IPS-15b (cell line): ENCODE results near the gene SPATA2L.

ENCODE experiments used
- H3K27me3 ChIP-seq: one replicate; pipeline ENCODE4 v1.6.1; 2013; ENCODE audit warnings: low read length; ENCODE audit not compliant: control insufficient read depth, insufficient read depth
- H3K36me3 ChIP-seq: one replicate; pipeline ENCODE4 v1.6.1; 2013; ENCODE audit warnings: low read length; ENCODE audit not compliant: control insufficient read depth, insufficient read depth
- H3K4me1 ChIP-seq: one replicate; pipeline ENCODE4 v1.6.1; 2013; ENCODE audit warnings: mild to moderate bottlenecking, low read length; ENCODE audit not compliant: control insufficient read depth, insufficient read depth
- H3K4me3 ChIP-seq: one replicate; pipeline ENCODE4 v1.5.1; 2013; ENCODE audit warnings: low read depth, low read length
- H3K9ac ChIP-seq: one replicate; pipeline ENCODE4 v1.6.1; 2013; ENCODE audit warnings: low read depth, mild to moderate bottlenecking, low read length
- H3K9me3 ChIP-seq: one replicate; pipeline ENCODE4 v1.6.1; 2013; ENCODE audit warnings: mild to moderate bottlenecking, low read length; ENCODE audit not compliant: control insufficient read depth, insufficient read depth

The SPATA2L gene

GRCh38 chr16:89701425-89702406, at the start of gene SPATA2L:
Gene SPATA2L (minus strand): TSS chr16:89701705. CDS start chr16:89701232, 473 bp downstream.
- peak within 1 kb of the TSS; percentile 75 for H3K4me3 ChIP-seq
- peaks cover 6% of the 10 kb centered on the region for H3K27me3 ChIP-seq
- no peaks in the 10 kb centered on the region for H3K4me1 ChIP-seq
- peaks cover 10% of the 10 kb centered on the region for H3K36me3 ChIP-seq
- H3K9ac ChIP-seq = peak within 1 kb of the TSS; percentile 37
- H3K9me3 ChIP-seq = no peaks in the 10 kb centered on the region

GRCh38 chr16:89749637-89750036, 48.1 kb upstream of the SPATA2L start:
- Histone ChIP-seq H3K36me3 (peaks cover 47% of the 10 kb centered on the region), H3K9me3 (no peaks in the 10 kb centered on the region), H3K9ac (no peak overlapping the region), H3K4me1 (no peaks in the 10 kb centered on the region), H3K27me3 (no peaks in the 10 kb centered on the region), H3K4me3 (no peak overlapping the region)

- Histone ChIP-seq H3K4me3 (no peak overlapping the region), H3K9me3 (no peaks in the 10 kb centered on the region), H3K4me1 (no peaks in the 10 kb centered on the region), H3K9ac (no peak overlapping the region), H3K27me3 (no peaks in the 10 kb centered on the region), H3K36me3 (peaks cover 53% of the 10 kb centered on the region)
Measured at GRCh38 chr16:89748921-89749320, 47.4 kb upstream of the SPATA2L start.

- peaks cover 57% of the 10 kb centered on the region for H3K36me3 ChIP-seq
- H3K9ac ChIP-seq = no peak overlapping the region
Measured at GRCh38 chr16:89748076-89748475, 46.6 kb upstream of the SPATA2L start.

GRCh38 chr16:89746043-89746442, 44.5 kb upstream of the SPATA2L start:
- Histone ChIP-seq H3K36me3 (peaks cover 70% of the 10 kb centered on the region), H3K27me3 (no peaks in the 10 kb centered on the region)

More at GRCh38 chr16:89748076-89748475, 46.6 kb upstream of the SPATA2L start:
- Histone ChIP-seq H3K9me3 (no peaks in the 10 kb centered on the region), H3K4me3 (no peak overlapping the region), H3K4me1 (no peaks in the 10 kb centered on the region), H3K27me3 (no peaks in the 10 kb centered on the region)

GRCh38 chr16:89744813-89745212, 43.3 kb upstream of the SPATA2L start:
- Histone ChIP-seq H3K36me3 (peaks cover 70% of the 10 kb centered on the region), H3K27me3 (no peaks in the 10 kb centered on the region), H3K4me3 (no peak overlapping the region)

More at GRCh38 chr16:89746043-89746442, 44.5 kb upstream of the SPATA2L start:
- H3K4me3 ChIP-seq = no peak overlapping the region
- H3K4me1 ChIP-seq = no peaks in the 10 kb centered on the region
- H3K9me3 ChIP-seq = no peaks in the 10 kb centered on the region
- H3K9ac ChIP-seq = no peak overlapping the region

GRCh38 chr16:89742948-89743347, 41.4 kb upstream of the SPATA2L start:
- Histone ChIP-seq H3K9me3 (no peaks in the 10 kb centered on the region), H3K9ac (no peak overlapping the region), H3K4me3 (no peak overlapping the region), H3K27me3 (no peaks in the 10 kb centered on the region), H3K36me3 (peaks cover 74% of the 10 kb centered on the region), H3K4me1 (no peaks in the 10 kb centered on the region)

More at GRCh38 chr16:89744813-89745212, 43.3 kb upstream of the SPATA2L start:
- Histone ChIP-seq H3K9me3 (no peaks in the 10 kb centered on the region), H3K4me1 (no peaks in the 10 kb centered on the region), H3K9ac (no peak overlapping the region)

GRCh38 chr16:89741342-89742014, 40.0 kb upstream of the SPATA2L start:
- peaks cover 74% of the 10 kb centered on the region for H3K36me3 ChIP-seq
- H3K4me3 ChIP-seq = no peak overlapping the region
- H3K27me3 ChIP-seq = no peaks in the 10 kb centered on the region
- no peaks in the 10 kb centered on the region for H3K4me1 ChIP-seq
- H3K9me3 ChIP-seq = no peaks in the 10 kb centered on the region
- no peak overlapping the region for H3K9ac ChIP-seq

- H3K27me3 ChIP-seq = no peaks in the 10 kb centered on the region
- H3K9me3 ChIP-seq = no peaks in the 10 kb centered on the region
- H3K4me1 ChIP-seq = no peaks in the 10 kb centered on the region
- H3K36me3 ChIP-seq = peaks cover 65% of the 10 kb centered on the region
- no peak overlapping the region for H3K4me3 ChIP-seq
- H3K9ac ChIP-seq = no peak overlapping the region
Measured at GRCh38 chr16:89739383-89739782, 37.9 kb upstream of the SPATA2L start.

- no peak overlapping the region for H3K4me3 ChIP-seq
- H3K9me3 ChIP-seq = no peaks in the 10 kb centered on the region
- no peaks in the 10 kb centered on the region for H3K4me1 ChIP-seq
- no peak overlapping the region for H3K9ac ChIP-seq
- no peaks in the 10 kb centered on the region for H3K27me3 ChIP-seq
- peaks cover 63% of the 10 kb centered on the region for H3K36me3 ChIP-seq
Measured at GRCh38 chr16:89738538-89739317, 37.2 kb upstream of the SPATA2L start.

GRCh38 chr16:89738072-89738377, 36.5 kb upstream of the SPATA2L start:
- no peaks in the 10 kb centered on the region for H3K9me3 ChIP-seq
- H3K4me1 ChIP-seq = no peaks in the 10 kb centered on the region
- no peak overlapping the region for H3K4me3 ChIP-seq
- no peak overlapping the region for H3K9ac ChIP-seq
- H3K27me3 ChIP-seq = no peaks in the 10 kb centered on the region
- H3K36me3 ChIP-seq = peaks cover 66% of the 10 kb centered on the region
